Measurements from ENCODE around the gene NHLRC2.
A peak's percentile ranks its signal among the peaks of the same experiment; 100 is the strongest.
"Not testable (repeated sequence)": the region's sequence is repeated elsewhere in the genome, so short reads cannot be mapped to it uniquely, and the experiment has no call there.

Gene NHLRC2

GRCh38 chr10:113941140-113941539, 86.7 kb downstream of the NHLRC2 start:
- no peak for DNase-seq (ENCODE audit: low read depth)

- DNase-seq (ENCODE audit: low read depth): not testable (repeated sequence)
Observed at GRCh38 chr10:113943196-113943595, 88.7 kb downstream of the NHLRC2 start.

GRCh38 chr10:113945075-113945686, 90.7 kb downstream of the NHLRC2 start:
- no peak for DNase-seq (ENCODE audit: low read depth)

- DNase-seq (ENCODE audit: low read depth): no peak
Observed at GRCh38 chr10:113945687-113946085, 91.2 kb downstream of the NHLRC2 start.

- no peak for DNase-seq (ENCODE audit: low read depth)
Observed at GRCh38 chr10:113947184-113948041, 93.0 kb downstream of the NHLRC2 start.

- no peak for DNase-seq (ENCODE audit: low read depth)
Observed at GRCh38 chr10:113948048-113948447, 93.6 kb downstream of the NHLRC2 start.

- no peak for DNase-seq (ENCODE audit: low read depth)
Observed at GRCh38 chr10:113950268-113950667, 95.8 kb downstream of the NHLRC2 start.

- DNase-seq (ENCODE audit: low read depth): no peak
Observed at GRCh38 chr10:113953505-113954272, 99.2 kb downstream of the NHLRC2 start.

- no peak for DNase-seq (ENCODE audit: low read depth)
Observed at GRCh38 chr10:113954409-113954808, 99.9 kb downstream of the NHLRC2 start.

GRCh38 chr10:113957013-113957412, 102.6 kb downstream of the NHLRC2 start:
- no peak for DNase-seq (ENCODE audit: low read depth)

- DNase-seq (ENCODE audit: low read depth): no peak
Observed at GRCh38 chr10:113958631-113959382, 104.3 kb downstream of the NHLRC2 start.

GRCh38 chr10:113959383-113959760, 104.9 kb downstream of the NHLRC2 start:
- no peak for DNase-seq (ENCODE audit: low read depth)

GRCh38 chr10:113960617-113961181, 106.2 kb downstream of the NHLRC2 start:
- peak; percentile 9 for DNase-seq (ENCODE audit: low read depth)

GRCh38 chr10:113961182-113962031, 106.9 kb downstream of the NHLRC2 start:
- DNase-seq (ENCODE audit: low read depth): peak; percentile 55

- no peak for DNase-seq (ENCODE audit: low read depth)
Observed at GRCh38 chr10:113965077-113965476, 110.6 kb downstream of the NHLRC2 start.

GRCh38 chr10:113965683-113966082, 111.2 kb downstream of the NHLRC2 start:
- no peak for DNase-seq (ENCODE audit: low read depth)

Measured in activated T-helper 1 cell treated with Interleukin-2 at 50 U/mL for 16 hours (primary cell).